Esophagus mucosa (tissue), 1 donor: Measurements from ENCODE around the gene CLASP2. TPM values are rescaled to one million over a fixed set of nuclear protein-coding genes. Genes with fewer than 3 reads are reported as not detected.

Experiments
- ATAC-seq: fragments of 200-7000 bp; cut with Tn5 transposase; one replicate; pipeline ENCODE4 v1.9.1; 2020
- total RNA-seq: library from RNA; stranded (reverse); gene quantifications from one replicate; pipeline ENCODE4 v1.2.4, GENCODE V29; 2023
- donor health status: DM: yes; HTN: yes; CAD: no.

Gene CLASP2
- total RNA-seq, 1 donor from 2014 or later, result 30.2 TPM

DNA sequence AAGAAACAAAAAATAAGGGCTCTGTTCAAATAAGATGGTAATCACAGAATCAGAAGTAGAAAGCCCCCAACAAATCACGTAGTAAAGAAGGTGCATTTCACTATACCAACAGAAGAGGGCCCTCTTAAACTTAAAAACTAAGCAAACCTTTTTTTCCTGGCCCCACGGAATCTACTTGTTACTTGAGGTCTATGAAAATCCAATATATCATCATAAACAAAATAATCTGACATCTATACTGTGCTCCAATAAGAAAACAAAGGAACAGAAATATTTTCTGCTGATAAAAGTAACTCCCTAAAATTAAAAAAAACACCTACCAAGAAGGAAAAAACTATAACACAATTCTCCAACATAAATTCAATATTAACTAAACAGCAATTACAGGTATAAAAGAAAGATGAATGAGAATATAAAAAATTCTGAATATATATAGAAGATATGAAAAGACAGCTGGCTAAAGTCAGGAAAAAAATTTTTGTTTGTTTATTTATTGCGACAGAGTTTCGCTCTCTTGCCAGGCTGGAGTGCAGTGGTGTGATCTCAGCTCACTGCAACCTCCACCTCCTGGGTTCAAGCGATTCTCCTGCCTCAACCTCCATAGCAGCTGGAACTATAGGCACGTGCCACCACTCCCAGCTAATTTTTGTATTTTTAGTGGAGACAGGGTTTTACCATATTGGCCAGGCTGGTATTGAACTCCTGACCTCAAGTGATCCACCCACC lies 81.8 kb downstream of the CLASP2 start:
- ATAC-seq, result no peak

DNA sequence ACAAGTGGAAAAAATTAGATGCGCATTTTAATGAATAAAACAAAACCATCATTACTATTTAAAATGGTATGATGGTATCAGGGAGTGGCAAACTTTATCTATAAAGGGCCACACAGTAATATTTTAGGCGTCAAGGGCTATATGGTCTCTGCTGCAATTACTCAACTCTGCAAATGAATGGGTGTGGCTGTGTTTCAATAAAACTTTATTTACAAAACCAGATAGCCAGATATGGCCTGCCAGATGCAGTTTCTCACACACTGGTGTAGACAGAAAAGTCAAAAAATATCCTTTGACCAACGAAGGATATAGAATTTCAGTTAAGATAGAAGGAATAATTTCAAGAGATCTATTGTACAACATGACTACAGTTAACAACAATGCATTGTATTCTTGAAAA lies 83.8 kb downstream of the CLASP2 start:
- no peak for ATAC-seq

DNA sequence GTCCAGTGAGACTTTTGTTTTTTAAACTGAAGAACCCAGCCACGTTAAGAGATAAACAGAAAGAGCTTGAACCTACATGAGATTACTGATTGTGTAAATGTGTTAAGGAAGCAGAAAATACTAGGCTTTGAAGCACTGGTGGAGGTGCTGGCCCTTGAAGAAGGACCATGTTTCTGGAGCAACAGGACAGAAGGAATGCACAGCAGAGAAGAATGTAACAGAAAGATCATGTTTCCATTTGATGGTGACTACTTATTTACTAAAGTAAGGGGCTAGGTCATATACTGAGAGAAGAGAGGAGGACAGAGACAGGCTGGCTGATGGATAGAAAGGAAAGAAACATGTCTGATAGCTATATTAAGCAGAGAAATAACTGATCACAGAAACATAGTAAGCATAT lies 88.8 kb downstream of the CLASP2 start:
- no peak for ATAC-seq

DNA sequence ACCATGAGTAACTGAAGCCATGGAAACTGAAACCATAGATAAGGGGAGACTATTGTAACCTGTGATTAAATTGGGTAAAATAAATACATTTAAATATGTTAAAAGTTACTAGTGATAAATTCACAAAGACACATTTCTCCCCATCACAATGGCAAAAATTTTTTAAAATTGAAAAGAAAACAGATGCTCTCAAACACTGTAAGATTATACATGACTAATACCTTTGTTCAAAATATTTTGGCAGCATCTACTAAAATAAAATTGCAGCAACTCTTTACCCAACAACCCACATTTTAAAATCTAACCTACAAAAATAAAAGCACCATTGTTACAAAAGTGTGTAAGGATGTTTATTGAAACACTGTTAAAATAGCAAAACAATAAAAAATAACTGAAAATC lies 93.3 kb downstream of the CLASP2 start:
- no peak for ATAC-seq

DNA sequence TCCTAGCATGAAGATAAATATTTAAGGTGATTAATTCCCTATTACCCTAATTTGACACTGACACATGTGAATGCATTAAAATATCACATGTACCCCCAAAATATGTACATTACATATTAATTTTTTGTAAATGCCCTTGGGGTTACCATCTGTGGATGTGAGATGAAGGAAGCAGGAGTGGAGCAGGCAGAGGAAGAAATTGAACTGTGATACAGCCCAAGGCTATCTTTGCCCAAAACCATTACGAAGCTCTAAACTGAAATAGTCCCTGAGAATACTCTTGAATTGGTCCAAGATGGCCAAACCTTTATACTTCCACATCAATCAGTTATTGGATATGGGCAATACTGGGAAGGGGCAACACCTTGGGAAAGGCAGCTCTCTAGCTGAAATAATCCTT lies 105.0 kb downstream of the CLASP2 start:
- ATAC-seq, result no peak

DNA sequence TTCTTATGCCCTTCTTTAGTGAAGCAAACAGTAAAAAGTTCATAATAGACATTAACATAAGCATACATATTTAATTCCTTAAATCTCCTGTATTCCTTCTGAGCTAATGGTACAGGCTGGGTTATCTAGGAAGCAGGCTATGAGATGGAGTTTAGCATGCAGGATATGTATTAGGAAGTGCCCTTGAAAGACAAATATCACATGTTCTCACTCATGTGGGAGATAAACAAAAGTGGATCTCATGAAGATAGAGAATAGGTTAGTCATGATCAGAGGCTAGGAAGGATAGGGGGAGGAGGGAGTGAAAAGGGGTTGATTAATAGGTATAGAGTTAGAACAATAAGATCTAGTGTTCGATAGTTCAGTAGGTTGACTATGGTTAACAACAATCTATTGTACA lies 105.4 kb downstream of the CLASP2 start:
- no peak for ATAC-seq

DNA sequence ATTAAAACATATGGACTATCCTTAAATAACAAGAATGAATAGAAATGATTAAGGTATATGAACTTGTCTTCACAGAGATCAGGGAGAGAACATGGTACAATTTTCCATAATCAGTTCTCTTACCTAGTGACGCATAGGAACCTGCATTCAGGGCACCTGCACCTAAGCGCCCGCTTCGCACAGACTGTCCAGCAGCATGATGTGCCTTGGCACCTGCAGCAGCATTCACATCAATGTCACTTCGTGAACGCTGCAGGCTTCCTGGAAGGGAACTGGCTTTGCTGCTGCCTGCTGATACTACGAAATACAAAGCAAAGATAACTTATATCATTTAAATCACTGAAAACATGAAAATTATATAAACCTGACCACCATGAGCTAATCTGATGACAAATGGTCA lies 115.2 kb downstream of the CLASP2 start:
- ATAC-seq, result no peak

DNA sequence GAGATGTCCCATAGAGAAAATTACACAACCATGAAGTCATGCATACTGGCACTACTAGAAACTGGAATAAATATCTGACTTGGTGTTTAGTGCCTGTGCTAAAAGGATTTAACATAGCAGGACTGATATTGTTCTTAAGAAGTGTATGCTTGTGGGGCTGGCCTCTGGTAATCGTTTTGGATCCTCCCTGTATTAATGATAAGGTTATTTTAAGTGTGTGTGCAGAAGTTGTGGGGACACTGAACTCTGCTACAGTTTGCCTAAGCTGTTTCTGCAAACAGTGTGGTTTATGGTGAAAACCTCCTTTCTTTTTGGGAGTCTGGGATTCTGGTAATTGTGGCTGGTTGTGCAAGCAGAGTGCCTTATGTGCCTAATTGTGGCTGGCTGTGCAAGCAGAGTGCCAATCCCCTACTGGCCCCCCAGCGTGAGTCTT lies 120.8 kb downstream of the CLASP2 start:
- ATAC-seq, result no peak

DNA sequence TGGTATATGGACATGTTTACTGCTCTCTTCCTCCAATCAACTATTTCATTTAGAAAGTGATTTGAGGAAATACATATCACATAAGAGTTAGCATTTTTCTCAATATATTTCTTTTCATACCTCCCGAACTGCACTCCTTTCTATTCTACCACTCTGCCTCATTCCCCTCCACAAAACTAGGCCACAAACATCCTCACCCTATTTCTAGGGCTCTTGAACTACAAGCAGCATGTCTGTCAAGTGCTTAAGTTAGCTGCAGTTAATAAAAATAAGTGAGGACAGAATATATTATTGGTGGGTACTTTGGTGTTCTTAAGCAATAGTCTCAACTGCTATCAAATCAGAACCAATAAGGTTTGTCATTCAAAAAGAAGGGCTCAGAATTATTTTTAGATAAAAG lies 125.1 kb downstream of the CLASP2 start:
- ATAC-seq, result no peak

DNA sequence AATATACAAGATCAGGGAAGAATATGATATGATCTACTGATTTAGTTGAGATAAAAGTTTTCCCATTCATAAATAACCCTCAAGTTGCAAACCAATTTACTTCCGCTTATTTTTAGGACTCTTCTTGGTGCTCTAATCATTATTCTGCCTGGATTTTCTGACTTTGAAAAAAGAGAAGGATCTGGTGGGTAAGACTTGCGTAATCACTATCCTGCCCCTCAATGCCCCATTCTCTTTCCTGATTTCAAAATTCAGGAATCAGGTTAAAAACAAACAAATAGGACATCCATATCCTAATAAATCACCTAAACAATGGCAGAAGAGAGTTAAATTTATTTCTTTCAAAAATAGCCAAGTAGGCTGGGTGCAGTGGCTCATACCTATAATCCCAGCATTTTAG lies 127.5 kb downstream of the CLASP2 start:
- no peak for ATAC-seq

DNA sequence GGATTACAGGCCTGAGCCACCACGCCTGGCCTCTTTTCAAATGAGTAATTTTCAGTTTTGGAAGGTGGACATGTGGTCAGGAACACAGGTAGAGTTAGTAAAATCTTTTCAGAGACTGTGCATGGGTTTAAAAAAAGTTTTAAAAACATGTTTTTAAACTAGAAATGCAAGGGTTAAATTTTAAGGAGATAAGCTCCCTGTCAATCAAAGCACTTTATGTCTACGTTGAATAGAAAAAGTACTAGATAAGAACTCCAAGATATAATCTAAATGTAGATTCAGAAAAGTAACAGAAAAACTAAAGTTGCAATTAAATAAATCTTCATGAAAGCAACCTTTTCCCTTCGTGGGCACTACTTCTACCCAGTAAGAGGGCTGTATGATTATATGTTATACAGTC lies 131.7 kb downstream of the CLASP2 start:
- ATAC-seq, result no peak

DNA sequence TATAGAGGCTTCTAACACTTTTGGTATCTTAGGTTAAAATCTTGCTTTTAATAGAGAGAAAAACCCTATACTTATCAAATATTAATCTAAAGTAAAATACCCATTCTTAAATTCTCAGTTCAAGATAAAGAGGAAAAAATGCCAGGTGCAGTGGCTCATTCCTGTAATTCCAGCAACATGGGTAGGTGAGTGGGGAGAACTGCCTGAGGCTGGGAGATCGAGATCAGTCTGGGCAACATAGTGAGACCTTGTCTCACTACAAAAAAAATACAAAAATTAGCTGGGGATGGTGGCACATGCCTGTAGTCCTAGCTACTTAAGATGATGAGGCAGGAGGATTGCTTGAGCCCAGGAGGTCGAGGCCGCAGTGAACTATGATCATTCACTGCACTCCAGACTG lies 135.8 kb downstream of the CLASP2 start:
- no peak for ATAC-seq

DNA sequence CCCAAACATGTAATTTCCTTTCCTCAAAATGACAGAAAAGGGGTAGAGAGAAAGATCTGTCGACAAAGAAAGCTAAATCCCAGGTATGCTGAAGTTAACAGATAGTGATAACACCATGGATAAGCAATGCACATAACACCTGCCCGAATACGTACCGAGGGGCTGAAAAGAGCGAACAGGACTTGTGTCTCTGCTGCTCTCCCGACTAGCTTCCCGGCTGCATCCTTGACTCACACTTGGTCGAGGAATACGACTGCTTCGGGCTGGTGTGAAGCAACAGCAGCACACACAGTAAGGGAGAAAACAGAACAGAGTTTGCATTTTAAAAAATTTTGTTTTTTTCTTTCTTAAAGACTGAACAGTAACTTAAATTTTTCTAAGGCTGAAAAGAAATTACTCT lies 136.4 kb downstream of the CLASP2 start:
- no peak for ATAC-seq

DNA sequence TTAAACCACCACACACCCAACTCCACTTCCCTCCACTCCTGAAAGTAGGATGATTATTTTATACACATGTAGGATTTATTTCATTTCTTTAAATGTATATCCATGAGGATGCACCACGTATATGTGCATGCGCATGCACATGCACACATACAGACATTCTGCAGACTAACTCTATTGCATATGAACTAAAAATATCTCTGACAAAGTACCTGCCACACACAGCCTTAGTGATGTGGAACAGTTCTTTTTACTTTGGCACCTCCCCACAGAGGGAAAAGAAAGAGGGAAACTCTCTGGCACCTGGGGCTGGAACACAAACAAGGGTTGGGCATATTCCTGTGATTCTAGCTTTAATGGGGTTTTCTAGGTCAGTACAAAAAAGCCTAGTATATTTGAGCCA lies 138.2 kb downstream of the CLASP2 start:
- no peak for ATAC-seq

DNA sequence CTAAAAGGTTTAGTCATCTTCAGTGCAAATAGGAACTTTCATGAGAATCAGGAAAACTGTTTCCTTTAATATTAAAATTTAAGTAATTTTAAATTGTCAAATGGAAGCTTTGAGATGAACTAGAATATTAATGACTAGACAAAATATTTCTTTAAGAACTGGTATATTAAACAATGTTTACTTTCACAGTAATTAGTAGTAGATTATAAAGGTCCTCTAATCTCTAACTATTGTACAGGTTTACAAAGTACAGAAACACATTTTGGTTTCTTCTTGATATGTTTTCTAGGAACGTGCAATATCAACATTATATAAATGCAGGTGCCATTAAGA lies 138.9 kb downstream of the CLASP2 start:
- no peak for ATAC-seq

DNA sequence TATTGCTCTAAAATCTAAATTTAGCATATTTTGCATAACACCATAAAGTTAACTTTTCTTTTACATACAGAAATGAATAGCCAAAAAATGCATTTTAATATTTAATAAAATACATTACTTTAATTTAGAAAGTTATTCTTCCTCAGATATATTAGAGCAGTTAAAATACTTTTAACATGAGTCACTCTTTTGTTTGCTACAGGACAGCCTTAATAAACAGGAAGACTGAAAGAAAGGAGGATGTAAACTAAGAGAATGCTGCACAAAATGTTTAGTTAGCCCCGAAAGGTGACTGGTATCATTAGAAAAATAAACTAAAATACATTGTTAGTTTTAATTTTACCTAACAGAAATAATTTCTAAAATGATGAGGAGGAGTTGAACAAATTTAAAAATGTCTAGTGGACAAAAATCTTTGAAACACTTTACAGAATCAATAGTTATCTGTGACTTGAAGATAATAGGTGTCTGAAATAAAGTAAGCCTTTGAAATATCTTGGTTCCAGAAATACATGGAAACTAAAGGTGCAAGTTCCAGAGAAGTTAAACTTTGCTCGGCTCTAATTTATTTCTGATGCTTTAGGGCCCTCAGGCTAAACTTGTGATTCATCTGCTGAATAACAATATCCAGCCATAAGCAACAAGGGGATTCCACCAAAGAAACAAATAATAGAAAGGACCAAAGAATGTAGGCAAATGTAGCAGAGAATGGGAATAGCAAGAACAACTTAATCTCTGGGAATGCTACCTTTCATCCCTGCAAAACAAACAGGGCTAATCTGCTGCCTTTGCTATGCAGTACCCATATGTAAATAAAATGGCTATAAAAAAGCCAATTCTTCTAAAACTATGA lies 139.5 kb downstream of the CLASP2 start:
- ATAC-seq, result no peak

DNA sequence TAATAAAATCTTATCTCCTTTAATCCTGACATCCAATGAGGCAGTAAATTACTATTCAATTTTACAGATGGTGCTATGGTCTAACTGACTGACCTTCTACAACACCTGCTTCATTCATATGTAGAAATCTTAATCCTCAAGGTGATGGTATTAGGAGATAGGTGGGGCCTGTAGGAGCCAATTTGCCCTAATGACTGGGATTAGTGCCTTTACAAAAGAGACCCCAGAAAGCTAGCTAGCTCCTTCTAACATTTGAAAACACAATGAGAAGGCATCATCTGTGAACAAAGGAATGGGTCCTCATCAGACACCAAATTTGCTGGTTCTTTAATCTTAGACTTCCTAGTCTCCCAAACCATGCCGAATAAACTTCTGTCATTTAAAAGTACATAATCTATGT lies 140.5 kb downstream of the CLASP2 start:
- ATAC-seq, result no peak

DNA sequence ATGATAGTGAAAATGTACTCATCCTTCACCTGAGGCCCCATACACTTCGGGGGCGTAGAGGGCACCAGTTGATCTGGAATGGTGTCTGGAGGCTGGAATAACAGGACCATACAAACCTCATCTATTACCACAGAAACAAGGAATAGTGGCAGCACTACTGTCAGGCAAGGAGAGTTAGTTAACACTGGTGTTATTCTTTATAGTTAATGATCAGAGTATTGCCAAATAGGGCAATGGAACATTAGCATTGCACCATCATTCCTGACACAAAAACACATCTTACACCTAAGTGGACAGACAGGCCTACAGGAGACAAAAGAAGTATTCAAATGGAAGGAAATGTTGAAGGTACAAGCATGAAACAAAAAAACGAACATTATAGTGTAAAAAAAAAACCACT lies 140.9 kb downstream of the CLASP2 start:
- no peak for ATAC-seq

DNA sequence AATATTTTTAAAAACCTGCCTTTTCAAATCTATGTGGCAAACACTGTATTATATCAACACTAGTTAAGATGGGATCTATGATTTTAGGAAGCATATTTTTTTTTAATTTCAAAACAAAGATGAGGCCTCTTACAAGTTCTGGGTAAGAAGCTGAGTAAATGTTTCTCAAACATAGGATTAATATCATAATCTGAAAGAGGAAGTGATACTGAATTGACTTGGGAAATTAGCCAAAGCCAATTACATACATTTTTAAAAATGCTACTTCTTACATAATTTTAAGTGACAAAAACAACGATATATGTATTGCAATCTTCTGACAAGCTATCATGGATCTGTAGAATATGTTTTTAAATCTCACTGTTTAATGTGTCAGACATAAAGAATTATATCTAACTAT lies 142.7 kb downstream of the CLASP2 start:
- no peak for ATAC-seq

DNA sequence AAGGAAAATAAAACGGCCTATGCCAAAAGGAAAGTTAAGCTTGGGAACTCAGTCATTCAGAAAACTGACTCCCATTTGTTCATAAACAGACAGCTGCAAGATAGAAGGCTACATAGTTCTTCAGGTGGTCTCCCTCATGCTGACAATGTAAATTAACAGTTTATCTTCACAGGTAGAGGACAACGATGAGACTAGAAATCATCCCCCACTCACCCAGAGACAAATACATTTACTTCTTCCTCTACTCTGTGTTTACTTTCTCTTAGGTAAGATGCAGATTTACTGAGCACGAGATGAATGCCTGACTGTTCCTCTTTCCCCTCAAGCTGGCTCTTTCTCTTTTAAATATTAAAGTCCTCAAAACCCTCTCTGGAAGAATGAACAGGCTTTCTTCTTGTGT lies 160.2 kb downstream of the CLASP2 start:
- no peak for ATAC-seq

DNA sequence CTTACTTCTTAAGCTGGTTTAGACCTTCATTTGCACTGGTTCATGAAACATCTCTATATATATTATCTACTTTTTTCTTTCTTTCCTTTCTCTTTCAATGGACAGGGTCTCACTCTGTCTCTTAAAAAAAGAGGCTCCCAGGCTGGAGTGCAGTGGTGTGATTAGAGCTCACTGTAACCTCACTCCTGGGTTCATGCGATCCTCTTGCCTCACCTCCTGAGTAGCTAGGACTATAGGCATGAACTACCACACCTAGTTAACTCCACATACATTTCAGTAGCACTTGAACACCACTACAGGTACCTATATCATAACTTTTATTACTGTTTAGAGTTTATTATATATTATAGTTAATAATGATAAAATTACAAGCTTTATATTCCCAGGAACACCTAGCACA lies 160.8 kb downstream of the CLASP2 start:
- ATAC-seq, result no peak

DNA sequence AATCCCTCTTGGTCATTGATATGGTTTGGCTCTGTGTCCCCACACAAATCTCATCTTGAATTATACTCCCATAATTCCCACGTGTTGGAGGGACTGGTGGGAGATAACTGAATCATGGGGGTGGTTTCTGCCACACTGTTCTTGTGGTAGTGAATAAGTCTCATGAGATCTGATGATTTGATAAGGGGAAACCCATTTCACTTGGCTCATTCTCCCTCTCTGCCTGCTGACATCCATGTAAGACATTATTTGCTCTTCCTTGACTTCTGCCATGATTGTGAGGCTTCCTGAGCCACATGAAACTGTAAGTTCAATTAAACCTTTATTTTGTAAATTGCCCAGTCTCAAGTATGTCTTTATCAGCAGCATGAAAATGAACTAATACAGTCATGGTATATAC lies 171.0 kb downstream of the CLASP2 start:
- no peak for ATAC-seq

DNA sequence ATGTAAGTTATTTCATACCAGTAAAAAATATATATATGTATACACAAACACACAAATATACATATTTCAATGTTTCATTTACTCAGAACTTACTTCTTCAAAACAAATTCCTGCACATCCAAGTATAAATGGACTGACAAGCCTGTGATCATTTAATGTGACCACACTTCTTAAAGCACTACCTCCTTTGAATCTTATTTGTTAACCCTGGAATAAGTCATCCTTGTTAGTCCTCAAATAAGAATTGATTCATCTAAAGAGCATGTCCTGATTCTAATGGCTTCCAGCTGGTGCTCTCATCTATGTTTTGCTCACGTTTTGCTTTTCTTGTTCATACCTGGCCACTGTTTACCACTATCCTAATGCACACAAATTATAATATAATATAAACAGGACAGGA lies 173.9 kb downstream of the CLASP2 start:
- no peak for ATAC-seq

DNA sequence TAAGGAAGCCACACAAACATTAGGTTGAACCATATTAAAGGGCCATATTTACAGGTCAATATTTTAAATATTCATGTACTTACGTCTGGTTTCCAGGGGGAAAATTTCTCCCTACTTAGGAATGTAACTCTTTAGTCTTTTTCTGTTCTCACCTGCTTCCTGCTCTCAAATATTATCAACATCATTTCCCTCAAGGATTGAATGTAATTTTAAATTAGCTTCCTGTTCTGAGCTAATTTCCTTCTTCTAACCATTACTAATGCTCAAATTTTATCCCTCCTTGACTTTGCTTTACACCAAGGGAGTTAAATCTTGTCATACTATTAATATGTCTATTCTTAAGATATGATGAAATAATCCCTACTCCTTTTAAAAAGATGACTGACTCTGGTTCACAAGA lies 174.5 kb downstream of the CLASP2 start:
- peak; percentile 63 for ATAC-seq

DNA sequence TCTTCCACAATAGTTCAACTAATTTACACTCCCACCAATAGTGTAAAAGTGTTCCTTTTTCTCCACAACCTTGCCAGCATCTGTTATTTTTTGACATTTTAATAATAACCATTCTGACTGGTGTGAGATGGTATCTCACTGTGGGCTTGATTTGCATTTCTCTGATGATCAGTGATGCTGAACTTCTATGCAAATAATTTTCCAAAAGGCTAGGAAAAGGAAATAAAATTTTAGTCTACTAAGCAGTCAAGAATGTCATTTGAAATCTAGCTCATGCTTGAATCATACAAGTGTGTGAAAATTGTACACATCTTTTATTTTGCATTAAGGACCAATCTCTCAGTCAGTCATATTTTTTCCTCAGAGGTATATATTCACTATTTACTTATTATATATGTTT lies 176.1 kb downstream of the CLASP2 start:
- no peak for ATAC-seq
